ENCODE results near the gene SMG9.

SMG9 gene

GRCh38 chr19:43678512-43679261 is 76.1 kb downstream of the SMG9 start:
- intact Hi-C loops (cut with micrococcal nuclease), result no loop called here
- Mint-ChIP-seq H3K27ac (no peak overlapping the region), H3K9me3 (no peaks in the 10 kb centered on the region), H3K27me3 (no peaks in the 10 kb centered on the region), H3K4me3 (no peak overlapping the region), H3K36me3 (ENCODE audit: low read depth) (no peaks in the 10 kb centered on the region), H3K4me1 (ENCODE audit: low read depth) (peaks cover 53% of the 10 kb centered on the region)

Data from dendritic cell treated with granulocyte-macrophage colony-stimulating factor and Interleukin-4, amounts not matched to agents 40 ng/mL and 50 ng/mL, for 4 days (primary cell).